NB4 (cell line): ENCODE data around the gene GPR179.

Source experiments
- DNase-seq: peaks from one replicate; pipeline ENCODE4 v3.0.0; 2010; ENCODE audit warnings: low read depth
- H3K4me3 ChIP-seq: one replicate; pipeline ENCODE4 v1.5.1; 2011; ENCODE audit warnings: mild to moderate bottlenecking, low read depth, low read length, moderate library complexity
- MAX ChIP-seq: IDR thresholded peaks from 2 replicates; pipeline ENCODE4 v1.6.1; 2011; ENCODE audit warnings: low read depth, low read length
- MYC ChIP-seq: IDR thresholded peaks from 2 replicates; pipeline ENCODE4 v1.6.1; 2011; ENCODE audit warnings: low read depth, low read length
- POLR2A ChIP-seq: IDR thresholded peaks from 2 replicates; pipeline ENCODE4 v1.6.1; 2011; ENCODE audit warnings: mild to moderate bottlenecking; ENCODE audit not compliant: insufficient read length; ENCODE audit errors: extremely low read depth
- TF ChIP-seq, protein P1 (sequence below): IDR thresholded peaks from one replicate; pipeline ENCODE4 v1.5.1; 2012; ENCODE audit warnings: low read depth, low read length

GPR179 gene

GRCh38 chr17:38345743-38346142, 2.0 kb upstream of the GPR179 start:
- TF ChIP-seq MYC (no peak), MAX (no peak), POLR2A (no peak)
- TF ChIP-seq, protein P1, sequence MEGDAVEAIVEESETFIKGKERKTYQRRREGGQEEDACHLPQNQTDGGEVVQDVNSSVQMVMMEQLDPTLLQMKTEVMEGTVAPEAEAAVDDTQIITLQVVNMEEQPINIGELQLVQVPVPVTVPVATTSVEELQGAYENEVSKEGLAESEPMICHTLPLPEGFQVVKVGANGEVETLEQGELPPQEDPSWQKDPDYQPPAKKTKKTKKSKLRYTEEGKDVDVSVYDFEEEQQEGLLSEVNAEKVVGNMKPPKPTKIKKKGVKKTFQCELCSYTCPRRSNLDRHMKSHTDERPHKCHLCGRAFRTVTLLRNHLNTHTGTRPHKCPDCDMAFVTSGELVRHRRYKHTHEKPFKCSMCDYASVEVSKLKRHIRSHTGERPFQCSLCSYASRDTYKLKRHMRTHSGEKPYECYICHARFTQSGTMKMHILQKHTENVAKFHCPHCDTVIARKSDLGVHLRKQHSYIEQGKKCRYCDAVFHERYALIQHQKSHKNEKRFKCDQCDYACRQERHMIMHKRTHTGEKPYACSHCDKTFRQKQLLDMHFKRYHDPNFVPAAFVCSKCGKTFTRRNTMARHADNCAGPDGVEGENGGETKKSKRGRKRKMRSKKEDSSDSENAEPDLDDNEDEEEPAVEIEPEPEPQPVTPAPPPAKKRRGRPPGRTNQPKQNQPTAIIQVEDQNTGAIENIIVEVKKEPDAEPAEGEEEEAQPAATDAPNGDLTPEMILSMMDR = no peak
- H3K4me3 ChIP-seq = no peak overlapping the region
- DNase-seq = no peak

- H3K4me3 ChIP-seq = no peak overlapping the region
- TF ChIP-seq MAX (no peak), MYC (no peak), POLR2A (no peak)
- TF ChIP-seq, protein P1 = no peak
- DNase-seq = no peak
Observed at GRCh38 chr17:38344420-38344745, 627 bp upstream of the GPR179 start.

GRCh38 chr17:38342886-38343607, 709 bp downstream of the GPR179 start:
- no peak overlapping the region for H3K4me3 ChIP-seq
- TF ChIP-seq, protein P1 = no peak
- TF ChIP-seq MAX (no peak), MYC (no peak), POLR2A (no peak)
- no peak for DNase-seq

- DNase-seq = no peak
- no peak overlapping the region for H3K4me3 ChIP-seq
- no peak for TF ChIP-seq MYC
- no peak for TF ChIP-seq POLR2A
- no peak for TF ChIP-seq MAX
- TF ChIP-seq, protein P1 = no peak
Observed at GRCh38 chr17:38341035-38341721, 2.6 kb downstream of the GPR179 start.

DNA sequence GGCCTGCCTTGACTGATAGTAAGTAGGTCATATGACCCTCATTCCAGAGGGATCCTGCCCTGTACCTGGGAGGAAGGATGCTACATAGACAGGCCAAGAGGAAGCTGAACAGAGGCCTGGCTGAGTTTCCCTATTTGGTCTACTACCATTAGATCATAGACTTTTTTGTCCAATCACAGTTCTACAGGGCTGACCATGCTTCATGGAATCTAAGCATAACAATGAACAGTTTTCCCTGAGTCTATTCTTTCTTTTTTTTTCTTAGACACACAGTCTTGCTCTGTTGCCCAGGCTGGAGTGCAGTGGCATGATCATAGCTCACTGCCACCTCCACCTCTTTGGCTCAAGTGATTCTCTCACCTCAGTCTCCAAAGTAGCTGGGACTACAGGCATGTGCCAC, 3.9 kb downstream of the GPR179 start:
- TF ChIP-seq MYC = no peak
- TF ChIP-seq MAX = no peak
- TF ChIP-seq, protein P1 = no peak
- TF ChIP-seq POLR2A = no peak
- H3K4me3 ChIP-seq = no peak overlapping the region
- DNase-seq = no peak
